Prostate gland (tissue), 2 donors: Measurements from ENCODE around the gene NEB.

ENCODE experiments used
- POLR2A ChIP-seq: fragments of 450-650 bp; IDR thresholded peaks from one replicate; pipeline ENCODE4 v1.6.1; 2016; ENCODE audit warnings: antibody characterized with exemption, mild to moderate bottlenecking
- TF ChIP-seq, protein P1 (sequence below), 4 experiments: fragments of 200-600 bp in 2 of 4; fragments of 450-650 bp in 2 of 4; sonication (generic) in 2 of 4; IDR thresholded peaks; 1 replicate in 3 of 4; 2 replicates in 1 of 4; pipeline ENCODE4 v1.5.1; 2016 to 2019; ENCODE audit warnings: antibody characterized with exemption in 4 of 4, mild to moderate bottlenecking in 2 of 4, moderate library complexity in 2 of 4

DNA sequence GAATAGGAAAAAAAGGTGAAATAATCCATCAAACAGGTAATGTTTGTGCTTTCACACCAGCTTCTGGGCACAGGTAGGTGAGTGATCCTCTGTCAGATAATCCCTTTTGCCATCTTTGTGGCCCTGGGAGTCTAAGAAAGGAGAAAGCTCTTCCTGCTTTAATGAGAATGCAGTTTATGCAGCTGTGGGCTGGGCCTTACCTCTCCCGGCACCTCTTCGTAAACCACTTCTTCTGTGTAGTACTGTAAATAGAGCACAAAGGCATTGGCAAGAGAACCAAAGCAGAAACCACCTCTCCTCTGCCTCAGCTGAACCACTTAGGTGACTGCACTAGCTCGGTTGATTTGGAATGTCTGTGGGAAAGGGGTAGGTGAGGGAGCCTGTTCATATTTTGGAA lies 4.9 kb downstream of the NEB start:
- no peak for TF ChIP-seq POLR2A
- TF ChIP-seq, protein P1, sequence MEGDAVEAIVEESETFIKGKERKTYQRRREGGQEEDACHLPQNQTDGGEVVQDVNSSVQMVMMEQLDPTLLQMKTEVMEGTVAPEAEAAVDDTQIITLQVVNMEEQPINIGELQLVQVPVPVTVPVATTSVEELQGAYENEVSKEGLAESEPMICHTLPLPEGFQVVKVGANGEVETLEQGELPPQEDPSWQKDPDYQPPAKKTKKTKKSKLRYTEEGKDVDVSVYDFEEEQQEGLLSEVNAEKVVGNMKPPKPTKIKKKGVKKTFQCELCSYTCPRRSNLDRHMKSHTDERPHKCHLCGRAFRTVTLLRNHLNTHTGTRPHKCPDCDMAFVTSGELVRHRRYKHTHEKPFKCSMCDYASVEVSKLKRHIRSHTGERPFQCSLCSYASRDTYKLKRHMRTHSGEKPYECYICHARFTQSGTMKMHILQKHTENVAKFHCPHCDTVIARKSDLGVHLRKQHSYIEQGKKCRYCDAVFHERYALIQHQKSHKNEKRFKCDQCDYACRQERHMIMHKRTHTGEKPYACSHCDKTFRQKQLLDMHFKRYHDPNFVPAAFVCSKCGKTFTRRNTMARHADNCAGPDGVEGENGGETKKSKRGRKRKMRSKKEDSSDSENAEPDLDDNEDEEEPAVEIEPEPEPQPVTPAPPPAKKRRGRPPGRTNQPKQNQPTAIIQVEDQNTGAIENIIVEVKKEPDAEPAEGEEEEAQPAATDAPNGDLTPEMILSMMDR (IDR thresholded peaks at IDR 0.05), result no peak
